Spleen (tissue), 7 donors: ENCODE data around the gene C11orf86.

Source experiments
- POLR2A ChIP-seq, 3 donors: fragments of 450-650 bp; IDR thresholded peaks; one replicate each; pipeline ENCODE4 v1.5.1; 2017; ENCODE audit warnings: antibody characterized with exemption in 3 of 3, mild to moderate bottlenecking in 1 of 3
- TF ChIP-seq, protein P1 (sequence below), 11 experiments: fragments of 200-600 bp in 7 of 11; fragments of 450-650 bp in 4 of 11; sonication (generic) in 4 of 11; IDR thresholded peaks in 8 of 11; conservative IDR thresholded peaks in 3 of 11; 1 replicate in 7 of 11; 2 replicates in 4 of 11; pipeline versions ENCODE4 v1.4.0 to v1.8.0; 2016 to 2021; ENCODE audit warnings: antibody characterized with exemption in 11 of 11, inconsistent platforms in 4 of 11, mild to moderate bottlenecking in 1 of 11
- donor health status: DM: no; HTN: no; CAD: no; lungs with moderate emphysema.
- donor health status: DM: no; HTN: no; CAD: no.
- donor health status: DM: no; HTN: no; CAD: no.

DNA sequence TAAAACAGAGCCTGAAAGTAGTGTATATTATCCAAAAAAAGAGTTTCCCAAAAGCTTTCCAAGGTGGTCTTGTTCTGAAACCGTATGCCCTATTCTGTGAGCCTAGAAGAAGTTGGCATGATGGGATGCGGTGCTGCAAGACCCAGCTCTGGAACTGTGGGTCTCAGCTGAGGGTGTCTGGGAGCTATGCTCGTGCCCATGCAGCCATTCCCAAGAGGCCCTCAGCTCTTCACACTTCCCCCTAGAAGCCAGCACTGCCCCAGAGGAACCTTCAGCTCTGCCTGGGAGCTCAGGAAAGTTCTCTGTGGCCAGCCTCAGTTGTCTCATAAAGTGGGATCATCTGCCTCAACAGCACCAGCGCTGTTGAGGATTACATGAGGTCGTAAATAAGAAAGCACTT lies 41.4 kb downstream of the C11orf86 start:
- TF ChIP-seq, protein P1, sequence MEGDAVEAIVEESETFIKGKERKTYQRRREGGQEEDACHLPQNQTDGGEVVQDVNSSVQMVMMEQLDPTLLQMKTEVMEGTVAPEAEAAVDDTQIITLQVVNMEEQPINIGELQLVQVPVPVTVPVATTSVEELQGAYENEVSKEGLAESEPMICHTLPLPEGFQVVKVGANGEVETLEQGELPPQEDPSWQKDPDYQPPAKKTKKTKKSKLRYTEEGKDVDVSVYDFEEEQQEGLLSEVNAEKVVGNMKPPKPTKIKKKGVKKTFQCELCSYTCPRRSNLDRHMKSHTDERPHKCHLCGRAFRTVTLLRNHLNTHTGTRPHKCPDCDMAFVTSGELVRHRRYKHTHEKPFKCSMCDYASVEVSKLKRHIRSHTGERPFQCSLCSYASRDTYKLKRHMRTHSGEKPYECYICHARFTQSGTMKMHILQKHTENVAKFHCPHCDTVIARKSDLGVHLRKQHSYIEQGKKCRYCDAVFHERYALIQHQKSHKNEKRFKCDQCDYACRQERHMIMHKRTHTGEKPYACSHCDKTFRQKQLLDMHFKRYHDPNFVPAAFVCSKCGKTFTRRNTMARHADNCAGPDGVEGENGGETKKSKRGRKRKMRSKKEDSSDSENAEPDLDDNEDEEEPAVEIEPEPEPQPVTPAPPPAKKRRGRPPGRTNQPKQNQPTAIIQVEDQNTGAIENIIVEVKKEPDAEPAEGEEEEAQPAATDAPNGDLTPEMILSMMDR (IDR thresholded peaks at IDR 0.05 in 8 of 11, conservative IDR thresholded peaks at IDR 0.05 in 3 of 11): no peak
- TF ChIP-seq POLR2A (IDR thresholded peaks at IDR 0.05): no peak
